ENCODE measurements around the gene MRPL55. TPM values are rescaled to one million over a fixed set of nuclear protein-coding genes. Genes with fewer than 3 reads are reported as not detected.

MRPL55 gene
- total RNA-seq, 1 experiment from 2014 or later, result 57.1 TPM

DNA sequence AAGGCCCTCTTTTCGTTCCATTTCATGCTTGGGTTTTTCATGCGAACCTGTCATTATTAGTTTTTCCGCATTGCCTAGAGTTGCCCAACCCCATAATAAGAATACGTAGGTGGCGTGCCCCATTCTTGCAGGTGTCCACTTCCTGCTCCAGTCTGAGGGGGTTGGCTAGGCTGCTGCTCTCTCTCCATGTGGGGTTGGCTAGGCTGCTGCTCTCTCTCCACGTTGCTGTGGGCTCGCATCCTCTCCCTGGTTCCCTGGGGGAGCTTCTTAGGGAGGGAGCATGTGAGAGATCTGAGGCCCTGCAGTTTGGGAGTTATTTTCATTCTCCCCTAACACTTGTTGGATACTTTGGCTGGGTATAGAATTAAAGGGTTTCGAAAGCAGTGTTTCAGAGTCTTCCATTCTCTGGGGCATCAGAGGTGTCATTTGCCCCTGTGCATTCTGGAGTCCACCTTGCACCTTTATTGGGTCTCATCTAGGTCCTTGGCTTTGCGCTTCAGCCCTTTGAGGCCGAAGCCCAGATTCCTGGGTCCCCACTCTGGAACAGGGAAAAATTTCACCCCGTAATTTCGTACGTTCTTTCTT lies 14.6 kb downstream of the MRPL55 start:
- H3K79me2 ChIP-seq (ENCODE audit: insufficient read depth, low read length), result peaks cover 100% of the 10 kb centered on the region
- ChIA-PET RAD21 (ENCODE audit: low non-redundant PET in 1 of 2, low total read pairs in 2 of 2, uncharacterized antibody in 2 of 2, unreplicated experiment in 2 of 2) (no interaction called here), CTCF (no interaction called here), POLR2A (no interaction called here)
- H3K9ac ChIP-seq (ENCODE audit: low read length), result no peak overlapping the region
- H3K36me3 ChIP-seq (ENCODE audit: control insufficient read depth in 1 of 2, insufficient read depth in 2 of 2, low read length in 2 of 2), result peaks cover 15 to 77% of the 10 kb centered on the region in 2 experiments
- no peak overlapping the region for H3K4me3 ChIP-seq (replicated peaks in 1 of 2; ENCODE audit: low read depth in 1 of 2, low read length in 2 of 2)
- ATAC-seq, result no peak
- no peak overlapping the region for H2AFZ ChIP-seq (ENCODE audit: low read depth, low read length, poor library complexity, severe bottlenecking)
- TF ChIP-seq, protein P1, sequence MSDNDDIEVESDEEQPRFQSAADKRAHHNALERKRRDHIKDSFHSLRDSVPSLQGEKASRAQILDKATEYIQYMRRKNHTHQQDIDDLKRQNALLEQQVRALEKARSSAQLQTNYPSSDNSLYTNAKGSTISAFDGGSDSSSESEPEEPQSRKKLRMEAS (IDR thresholded peaks at IDR 0.05), result no peak
- TF ChIP-seq FOSL1 (IDR thresholded peaks at IDR 0.05; ENCODE audit: low read depth) (no peak), CEBPB (IDR thresholded peaks at IDR 0.05; ENCODE audit: low read depth) (no peak), CBX3 (IDR thresholded peaks at IDR 0.05; ENCODE audit: low read depth) (no peak; the same call in 1 of the 2 replicates), ZNF274 (IDR thresholded peaks at IDR 0.05; ENCODE audit: low read depth, low read length) (no peak), EZH2phosphoT487 (IDR thresholded peaks at IDR 0.05; ENCODE audit: borderline replicate concordance) (no peak), SRF (IDR thresholded peaks at IDR 0.05; ENCODE audit: low read depth) (no peak), SP1 (IDR thresholded peaks at IDR 0.05; ENCODE audit: low read depth) (no peak), JUND (IDR thresholded peaks at IDR 0.05) (no peak), ZFX (IDR thresholded peaks at IDR 0.05) (no peak), REST (IDR thresholded peaks at IDR 0.05; ENCODE audit: low read depth) (no peak), POLR2AphosphoS5 (IDR thresholded peaks at IDR 0.05; ENCODE audit: low read depth, low read length) (no peak), CTCF (IDR thresholded peaks at IDR 0.05 in 2 of 3, conservative IDR thresholded peaks at IDR 0.05 in 1 of 3; ENCODE audit: borderline replicate concordance in 1 of 3, insufficient read depth in 1 of 3, low read depth in 2 of 3, low read length in 2 of 3) (no peak)
- H3K27ac ChIP-seq (ENCODE audit: low read depth, low read length), result no peak overlapping the region
- no TSS peak for BruUV-seq (replicated peaks)
- no peaks in the 10 kb centered on the region for H3K27me3 ChIP-seq (ENCODE audit: insufficient read depth, low read length)
- peaks cover 31% of the 10 kb centered on the region; the same call in 1 of the 2 replicates for H4K20me1 ChIP-seq (ENCODE audit: insufficient read depth)
- H3K9me3 ChIP-seq (ENCODE audit: control insufficient read depth in 1 of 2, insufficient read depth in 1 of 2, low read depth in 1 of 2, low read length in 2 of 2), result peaks cover 10 to 19% of the 10 kb centered on the region in 2 experiments; a peak in 2 of 4 replicates
- DNase-seq (ENCODE audit: low read depth, low spot score), result no peak
- H3K9me2 ChIP-seq (ENCODE audit: insufficient read depth), result no peaks in the 10 kb centered on the region
- H3K4me2 ChIP-seq (ENCODE audit: low read length), result no peak overlapping the region
- intact Hi-C loops (cut with micrococcal nuclease), result no loop called here
- no peaks in the 10 kb centered on the region; a peak in 1 of 4 replicates for H3K4me1 ChIP-seq (ENCODE audit: control insufficient read depth in 1 of 2, insufficient read depth in 2 of 2, low read length in 2 of 2)

All from HCT116 (cell line).